ENCODE measurements around the gene CTNS.
A peak's percentile ranks its signal among the peaks of the same experiment; 100 is the strongest.

The CTNS gene

DNA sequence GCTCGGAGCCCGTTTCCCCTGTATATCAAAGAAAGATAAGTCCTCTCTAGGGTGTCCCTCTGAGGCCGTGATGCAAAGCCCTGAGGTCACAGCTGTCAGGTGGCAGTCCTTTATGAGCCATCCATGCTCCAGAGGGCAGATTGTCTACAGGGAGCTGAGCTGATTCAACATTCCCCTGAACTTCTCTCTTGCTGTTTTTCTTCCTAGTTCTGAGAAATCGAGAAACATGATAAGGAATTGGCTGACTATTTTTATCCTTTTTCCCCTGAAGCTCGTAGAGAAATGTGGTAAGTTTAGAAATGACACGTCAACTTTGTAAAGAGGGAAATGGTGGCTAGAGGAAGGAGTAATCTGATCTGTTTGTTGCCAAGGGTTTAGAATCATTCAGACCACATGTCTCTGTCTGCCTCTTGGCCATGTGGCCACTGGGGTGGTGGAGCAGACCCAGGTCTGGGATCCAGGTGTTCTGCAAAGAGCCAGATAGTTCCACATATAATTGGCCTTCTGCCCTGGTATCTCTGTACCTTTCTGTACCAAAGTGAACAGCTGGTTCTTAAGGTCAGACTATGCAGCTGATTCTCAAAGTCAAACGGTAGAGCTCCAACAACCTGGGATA is 3.5 kb downstream of the CTNS start (continued):
- TF ChIP-seq, protein P1, sequence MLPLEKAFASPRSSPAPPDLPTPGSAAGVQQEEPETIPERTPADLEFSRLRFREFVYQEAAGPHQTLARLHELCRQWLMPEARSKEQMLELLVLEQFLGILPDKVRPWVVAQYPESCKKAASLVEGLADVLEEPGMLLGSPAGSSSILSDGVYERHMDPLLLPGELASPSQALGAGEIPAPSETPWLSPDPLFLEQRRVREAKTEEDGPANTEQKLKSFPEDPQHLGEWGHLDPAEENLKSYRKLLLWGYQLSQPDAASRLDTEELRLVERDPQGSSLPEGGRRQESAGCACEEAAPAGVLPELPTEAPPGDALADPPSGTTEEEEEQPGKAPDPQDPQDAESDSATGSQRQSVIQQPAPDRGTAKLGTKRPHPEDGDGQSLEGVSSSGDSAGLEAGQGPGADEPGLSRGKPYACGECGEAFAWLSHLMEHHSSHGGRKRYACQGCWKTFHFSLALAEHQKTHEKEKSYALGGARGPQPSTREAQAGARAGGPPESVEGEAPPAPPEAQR (tag by site-specific recombination; IDR thresholded peaks at IDR 0.05), result no peak
- TF ChIP-seq ZNF24 (tag by site-specific recombination; IDR thresholded peaks at IDR 0.05), result no peak

DNA sequence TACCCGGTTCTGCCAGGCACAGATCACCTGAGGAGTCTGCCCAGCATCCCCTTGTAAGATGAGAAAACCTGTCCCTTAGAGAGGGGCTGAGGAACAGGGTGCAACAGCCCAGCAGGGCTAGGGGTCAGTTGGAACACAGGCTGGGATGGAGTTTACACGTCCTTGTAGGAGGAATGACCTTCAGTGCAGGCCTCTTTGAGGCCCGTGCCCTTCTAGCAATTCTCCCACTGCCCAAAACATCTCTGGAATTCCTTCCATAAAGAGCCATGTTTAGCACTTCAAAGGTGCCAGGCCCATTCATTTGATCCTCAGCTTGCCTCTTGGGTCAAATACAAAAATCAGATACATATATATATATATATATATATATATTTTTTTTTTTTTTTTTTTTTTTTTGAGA is 4.5 kb downstream of the CTNS start:
- ChIA-PET CTCF (no interaction called here), POLR2A (interaction anchor here (0.9 kb wide), 1 partner anchor 19 kb away, joined by 5 read pairs; no protein-coding TSS in a partner anchor)
- no peak for TF ChIP-seq ZFP37 (tag by site-specific recombination; IDR thresholded peaks at IDR 0.05)
- no peak for TF ChIP-seq ZNF585B (tag by site-specific recombination; IDR thresholded peaks at IDR 0.05)
- H3K36me3 ChIP-seq (ENCODE audit: control insufficient read depth in 2 of 2, insufficient read depth in 1 of 2, low read length in 2 of 2), result peaks cover 4 to 31% of the 10 kb centered on the region in 2 experiments; a peak in 2 of 3 replicates
- no peak overlapping the region for H3K27ac ChIP-seq (ENCODE audit: extremely low read depth, low read depth, low read length)
- peaks cover 2% of the 10 kb centered on the region for H3K4me1 ChIP-seq (ENCODE audit: control insufficient read depth, insufficient read depth, low read length)
- no peaks in the 10 kb centered on the region for H3K9me3 ChIP-seq (ENCODE audit: control insufficient read depth, insufficient read depth, low read depth, low read length)
- H3K4me3 ChIP-seq (ENCODE audit: low read depth, low read length), result no peak overlapping the region

DNA sequence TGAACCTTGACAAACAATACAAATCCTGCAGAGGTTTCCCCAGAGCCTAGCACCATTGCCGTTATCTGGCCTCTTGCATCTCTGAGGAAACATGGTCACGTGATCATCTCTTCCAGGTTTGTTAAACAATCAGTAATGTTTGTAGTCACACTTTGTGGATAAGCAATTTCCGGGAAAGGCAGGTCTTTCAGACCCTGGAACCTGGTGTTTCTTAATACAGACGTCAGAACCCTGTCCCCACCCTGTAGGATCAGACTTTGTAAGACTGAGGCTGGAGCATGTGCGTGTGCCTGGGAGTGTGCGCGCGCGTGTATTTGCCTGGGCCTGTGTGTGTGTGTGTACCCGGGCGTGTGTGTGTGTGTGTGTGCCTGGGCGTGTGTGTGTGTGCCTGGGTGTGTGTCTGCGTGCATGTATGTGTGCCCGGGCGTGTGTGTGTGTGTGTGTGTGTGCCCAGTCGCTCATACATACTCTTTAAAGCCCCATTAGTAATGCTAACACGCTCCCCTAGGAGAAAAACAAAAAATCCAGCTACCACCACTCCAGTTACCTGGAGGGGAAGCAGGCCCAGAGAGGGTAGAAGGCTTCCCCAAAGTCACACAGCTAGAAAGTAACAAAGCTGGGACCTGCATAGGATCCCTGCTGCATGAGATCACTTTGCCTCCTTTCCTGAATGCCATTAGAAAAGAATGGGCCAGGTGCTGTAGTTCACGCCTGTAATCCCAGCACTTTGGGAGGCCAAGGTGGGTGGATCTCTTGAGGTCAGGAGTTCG is 5.3 kb downstream of the CTNS start:
- peaks cover 2% of the 10 kb centered on the region for H3K4me1 ChIP-seq (ENCODE audit: control insufficient read depth, insufficient read depth, low read length)
- TF ChIP-seq ZNF311 (tag by site-specific recombination; IDR thresholded peaks at IDR 0.05; ENCODE audit: borderline replicate concordance), result no peak
- TF ChIP-seq, protein P2, sequence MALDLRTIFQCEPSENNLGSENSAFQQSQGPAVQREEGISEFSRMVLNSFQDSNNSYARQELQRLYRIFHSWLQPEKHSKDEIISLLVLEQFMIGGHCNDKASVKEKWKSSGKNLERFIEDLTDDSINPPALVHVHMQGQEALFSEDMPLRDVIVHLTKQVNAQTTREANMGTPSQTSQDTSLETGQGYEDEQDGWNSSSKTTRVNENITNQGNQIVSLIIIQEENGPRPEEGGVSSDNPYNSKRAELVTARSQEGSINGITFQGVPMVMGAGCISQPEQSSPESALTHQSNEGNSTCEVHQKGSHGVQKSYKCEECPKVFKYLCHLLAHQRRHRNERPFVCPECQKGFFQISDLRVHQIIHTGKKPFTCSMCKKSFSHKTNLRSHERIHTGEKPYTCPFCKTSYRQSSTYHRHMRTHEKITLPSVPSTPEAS (tag by site-specific recombination; IDR thresholded peaks at IDR 0.05), result peak; percentile 78
- no peak for TF ChIP-seq TCF7L2 (IDR thresholded peaks at IDR 0.05; ENCODE audit: borderline replicate concordance, low read depth, low read length)
- no peak for TF ChIP-seq ZNF560 (tag by site-specific recombination; IDR thresholded peaks at IDR 0.05; ENCODE audit: borderline replicate concordance)
- no peak for TF ChIP-seq SP3 (tag by site-specific recombination; IDR thresholded peaks at IDR 0.05)
- no peak for TF ChIP-seq ZNF302 (tag by site-specific recombination; IDR thresholded peaks at IDR 0.05; ENCODE audit: low read depth)
- peak; percentile 30; the same call in 1 of the 2 replicates for TF ChIP-seq ZBTB17 (tag by site-specific recombination; IDR thresholded peaks at IDR 0.05)
- TF ChIP-seq ZNF768 (tag by site-specific recombination; IDR thresholded peaks at IDR 0.05), result 0 out of 2 replicates have a peak, but pooled peaks have one; percentile 17
- no peaks in the 10 kb centered on the region for H3K9me3 ChIP-seq (ENCODE audit: control insufficient read depth, insufficient read depth, low read depth, low read length)
- ChIA-PET CTCF (no interaction called here), POLR2A (no interaction called here)
- no peak overlapping the region for H3K27ac ChIP-seq (ENCODE audit: extremely low read depth, low read depth, low read length)
- H3K4me3 ChIP-seq (ENCODE audit: low read depth, low read length), result no peak overlapping the region
- peaks cover 4 to 31% of the 10 kb centered on the region in 2 experiments; a peak in 2 of 3 replicates for H3K36me3 ChIP-seq (ENCODE audit: control insufficient read depth in 2 of 2, insufficient read depth in 1 of 2, low read length in 2 of 2)

DNA sequence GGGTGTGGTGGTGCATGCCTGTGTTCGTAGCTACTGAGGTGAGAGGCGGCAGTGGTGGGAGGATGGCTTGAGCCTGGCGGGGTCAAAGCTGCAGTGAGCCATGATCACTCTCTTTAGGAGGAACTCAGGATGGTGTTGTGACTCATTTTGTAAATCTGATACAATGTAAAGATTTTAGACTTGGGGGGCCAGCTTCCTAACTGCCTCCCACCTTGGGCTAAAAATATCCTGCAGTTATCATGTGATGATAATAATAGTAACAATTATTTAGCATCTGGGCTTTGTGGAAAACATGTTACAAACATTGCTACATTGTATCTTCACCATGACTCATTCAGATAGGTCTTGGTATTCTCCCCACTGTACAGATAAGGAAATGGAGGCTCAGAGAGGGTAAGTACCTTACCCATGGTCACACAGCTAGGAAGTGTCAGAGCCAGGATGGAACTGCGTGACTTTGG is 7.4 kb downstream of the CTNS start:
- no peak overlapping the region for H3K4me3 ChIP-seq (ENCODE audit: low read depth, low read length)
- no peak overlapping the region for H3K27ac ChIP-seq (ENCODE audit: extremely low read depth, low read depth, low read length)
- CTCF ChIA-PET, result interaction anchor here (0.7 to 2.2 kb wide), 4 partner anchors 40 to 595 kb away, joined by 3 to 8 read pairs (median 3); no protein-coding TSS in a partner anchor
- POLR2A ChIA-PET, result interaction anchor here (0.6 to 0.7 kb wide), 2 partner anchors 22 to 24 kb away, joined by 3 read pairs; no protein-coding TSS in a partner anchor
- H3K36me3 ChIP-seq (ENCODE audit: control insufficient read depth in 2 of 2, insufficient read depth in 1 of 2, low read length in 2 of 2), result peaks cover 5 to 36% of the 10 kb centered on the region in 2 experiments; a peak in 2 of 3 replicates
- peaks cover 2% of the 10 kb centered on the region; the same call in 1 of the 2 replicates for H3K4me1 ChIP-seq (ENCODE audit: control insufficient read depth, insufficient read depth, low read length)
- no peaks in the 10 kb centered on the region for H3K9me3 ChIP-seq (ENCODE audit: control insufficient read depth, insufficient read depth, low read depth, low read length)
- TF ChIP-seq, protein P3, sequence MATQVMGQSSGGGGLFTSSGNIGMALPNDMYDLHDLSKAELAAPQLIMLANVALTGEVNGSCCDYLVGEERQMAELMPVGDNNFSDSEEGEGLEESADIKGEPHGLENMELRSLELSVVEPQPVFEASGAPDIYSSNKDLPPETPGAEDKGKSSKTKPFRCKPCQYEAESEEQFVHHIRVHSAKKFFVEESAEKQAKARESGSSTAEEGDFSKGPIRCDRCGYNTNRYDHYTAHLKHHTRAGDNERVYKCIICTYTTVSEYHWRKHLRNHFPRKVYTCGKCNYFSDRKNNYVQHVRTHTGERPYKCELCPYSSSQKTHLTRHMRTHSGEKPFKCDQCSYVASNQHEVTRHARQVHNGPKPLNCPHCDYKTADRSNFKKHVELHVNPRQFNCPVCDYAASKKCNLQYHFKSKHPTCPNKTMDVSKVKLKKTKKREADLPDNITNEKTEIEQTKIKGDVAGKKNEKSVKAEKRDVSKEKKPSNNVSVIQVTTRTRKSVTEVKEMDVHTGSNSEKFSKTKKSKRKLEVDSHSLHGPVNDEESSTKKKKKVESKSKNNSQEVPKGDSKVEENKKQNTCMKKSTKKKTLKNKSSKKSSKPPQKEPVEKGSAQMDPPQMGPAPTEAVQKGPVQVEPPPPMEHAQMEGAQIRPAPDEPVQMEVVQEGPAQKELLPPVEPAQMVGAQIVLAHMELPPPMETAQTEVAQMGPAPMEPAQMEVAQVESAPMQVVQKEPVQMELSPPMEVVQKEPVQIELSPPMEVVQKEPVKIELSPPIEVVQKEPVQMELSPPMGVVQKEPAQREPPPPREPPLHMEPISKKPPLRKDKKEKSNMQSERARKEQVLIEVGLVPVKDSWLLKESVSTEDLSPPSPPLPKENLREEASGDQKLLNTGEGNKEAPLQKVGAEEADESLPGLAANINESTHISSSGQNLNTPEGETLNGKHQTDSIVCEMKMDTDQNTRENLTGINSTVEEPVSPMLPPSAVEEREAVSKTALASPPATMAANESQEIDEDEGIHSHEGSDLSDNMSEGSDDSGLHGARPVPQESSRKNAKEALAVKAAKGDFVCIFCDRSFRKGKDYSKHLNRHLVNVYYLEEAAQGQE (tag by site-specific recombination; IDR thresholded peaks at IDR 0.05), result no peak
- no peak for TF ChIP-seq ZNF221 (tag by site-specific recombination; IDR thresholded peaks at IDR 0.05; ENCODE audit: borderline replicate concordance)
- no peak for TF ChIP-seq ZNF785 (tag by site-specific recombination; IDR thresholded peaks at IDR 0.05)
- no peak for TF ChIP-seq ZNF341 (tag by site-specific recombination; IDR thresholded peaks at IDR 0.05; ENCODE audit: low read depth)
- no peak for TF ChIP-seq SP2 (tag by site-specific recombination; IDR thresholded peaks at IDR 0.05)
- no peak for TF ChIP-seq ZFP41 (tag by site-specific recombination; IDR thresholded peaks at IDR 0.05; ENCODE audit: borderline replicate concordance)
- TF ChIP-seq ZFHX2 (tag by site-specific recombination; conservative IDR thresholded peaks at IDR 0.05), result peak; percentile 32; the same call in 1 of the 2 replicates
- TF ChIP-seq, protein P4, sequence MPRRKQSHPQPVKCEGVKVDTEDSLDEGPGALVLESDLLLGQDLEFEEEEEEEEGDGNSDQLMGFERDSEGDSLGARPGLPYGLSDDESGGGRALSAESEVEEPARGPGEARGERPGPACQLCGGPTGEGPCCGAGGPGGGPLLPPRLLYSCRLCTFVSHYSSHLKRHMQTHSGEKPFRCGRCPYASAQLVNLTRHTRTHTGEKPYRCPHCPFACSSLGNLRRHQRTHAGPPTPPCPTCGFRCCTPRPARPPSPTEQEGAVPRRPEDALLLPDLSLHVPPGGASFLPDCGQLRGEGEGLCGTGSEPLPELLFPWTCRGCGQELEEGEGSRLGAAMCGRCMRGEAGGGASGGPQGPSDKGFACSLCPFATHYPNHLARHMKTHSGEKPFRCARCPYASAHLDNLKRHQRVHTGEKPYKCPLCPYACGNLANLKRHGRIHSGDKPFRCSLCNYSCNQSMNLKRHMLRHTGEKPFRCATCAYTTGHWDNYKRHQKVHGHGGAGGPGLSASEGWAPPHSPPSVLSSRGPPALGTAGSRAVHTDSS (tag by site-specific recombination; IDR thresholded peaks at IDR 0.05), result no peak

Measured in HEK293 (cell line).